NCI-H1417 (cell line): ENCODE data around the gene THBS1.

Source experiments
- DNase-seq, 3 experiments: peaks; one replicate each; lab custom pipeline; 2025; lab: John Stamatoyannopoulos, UW

Gene THBS1

GRCh38 chr15:39631357-39631756 is 50.5 kb downstream of the THBS1 start:
- DNase-seq = no peak

- no peak for DNase-seq
These were observed 57.2 kb downstream of the THBS1 start for GRCh38 chr15:39638041-39638440.

- DNase-seq = no peak
These were observed 58.2 kb downstream of the THBS1 start for GRCh38 chr15:39639037-39639436.

- no peak for DNase-seq
These were observed 59.8 kb downstream of the THBS1 start for GRCh38 chr15:39640665-39641064.

GRCh38 chr15:39641191-39641889 is 60.5 kb downstream of the THBS1 start:
- no peak for DNase-seq

- DNase-seq = no peak
These were observed 61.2 kb downstream of the THBS1 start for GRCh38 chr15:39642011-39642640.

GRCh38 chr15:39643727-39644126 is 62.8 kb downstream of the THBS1 start:
- DNase-seq = no peak

- DNase-seq = no peak
These were observed 63.3 kb downstream of the THBS1 start for GRCh38 chr15:39644136-39644535.

GRCh38 chr15:39645138-39645975 is 64.5 kb downstream of the THBS1 start:
- no peak for DNase-seq

GRCh38 chr15:39645976-39646257 is 65.0 kb downstream of the THBS1 start:
- DNase-seq = no peak

GRCh38 chr15:39646425-39646824 is 65.5 kb downstream of the THBS1 start:
- no peak for DNase-seq
